NCI-H510A treated with DMSO at 0.1 percent for 48 hours (cell line): ENCODE measurements around the gene SLC4A3.

Source experiments
- DNase-seq: peaks from one replicate; lab custom pipeline; 2025; lab: John Stamatoyannopoulos, UW

SLC4A3 gene

GRCh38 chr2:219613461-219614070 is 13.9 kb upstream of the SLC4A3 start:
- no peak for DNase-seq

GRCh38 chr2:219614076-219614860 is 13.2 kb upstream of the SLC4A3 start:
- DNase-seq: no peak

- no peak for DNase-seq
Measured at GRCh38 chr2:219615036-219615435, 12.4 kb upstream of the SLC4A3 start.

- no peak for DNase-seq
Measured at GRCh38 chr2:219615894-219616293, 11.5 kb upstream of the SLC4A3 start.

GRCh38 chr2:219616550-219616949 is 10.9 kb upstream of the SLC4A3 start:
- DNase-seq: no peak

GRCh38 chr2:219618733-219619122 is 8.7 kb upstream of the SLC4A3 start:
- DNase-seq: no peak

GRCh38 chr2:219619235-219619634 is 8.2 kb upstream of the SLC4A3 start:
- no peak for DNase-seq

GRCh38 chr2:219620546-219620945 is 6.9 kb upstream of the SLC4A3 start:
- DNase-seq: no peak

GRCh38 chr2:219621935-219622334 is 5.5 kb upstream of the SLC4A3 start:
- DNase-seq: no peak

- no peak for DNase-seq
Measured at GRCh38 chr2:219622472-219622871, 5.0 kb upstream of the SLC4A3 start.

GRCh38 chr2:219624565-219624964 is 2.9 kb upstream of the SLC4A3 start:
- no peak for DNase-seq

GRCh38 chr2:219625179-219625578 is 2.3 kb upstream of the SLC4A3 start:
- no peak for DNase-seq

- no peak for DNase-seq
Measured at GRCh38 chr2:219626540-219626939, 890 bp upstream of the SLC4A3 start.

- no peak for DNase-seq
Measured at GRCh38 chr2:219628235-219628985, 980 bp downstream of the SLC4A3 start.

- DNase-seq: no peak
Measured at GRCh38 chr2:219628986-219629901, 1.8 kb downstream of the SLC4A3 start.

- no peak for DNase-seq
Measured at GRCh38 chr2:219629976-219630695, 2.7 kb downstream of the SLC4A3 start.

- no peak for DNase-seq
Measured at GRCh38 chr2:219630770-219631405, 3.5 kb downstream of the SLC4A3 start.

- no peak for DNase-seq
Measured at GRCh38 chr2:219631406-219631891, 4.0 kb downstream of the SLC4A3 start.

- DNase-seq: no peak
Measured at GRCh38 chr2:219631904-219632759, 4.7 kb downstream of the SLC4A3 start.

- no peak for DNase-seq
Measured at GRCh38 chr2:219632760-219633105, 5.3 kb downstream of the SLC4A3 start.
